K562 (cell line): ENCODE results near the gene RASSF6. TPM values are rescaled to one million over a fixed set of nuclear protein-coding genes. Genes with fewer than 3 reads are reported as not detected.

Experiments used
- ATAC-seq: fragments of 200-7000 bp; cut with Tn5 transposase; 3 replicates; pipeline ENCODE4 v1.9.1; 2020; ENCODE audit warnings: moderate library complexity
- BruUV-seq: library from RNA; stranded (reverse); fragments of 400-500 nt; replicated peaks from 2 replicates; lab custom pipeline; 2021; lab: Mats Ljungman, UMichigan
- CTCF ChIA-PET: fragments of 300-600 bp; formaldehyde crosslinking; extraction: SDS; loops from one replicate; lab custom pipeline; 2021; ENCODE audit warnings: low intra/inter-chr PET ratio; lab: Yijun Ruan, JAX
- POLR2A ChIA-PET: fragments of 300-600, 350-650 bp; sonication (Branson Sonifier 250); formaldehyde crosslinking; extraction: SDS; loops from one replicate; lab custom pipeline; 2021; ENCODE audit warnings: antibody characterized with exemption, inconsistent platforms; lab: Yijun Ruan, JAX
- DNase-seq, 4 experiments: peaks; one replicate each; pipeline versions ENCODE4 v3.0.0 to v3.0.0-alpha.2; 2011 to 2018; ENCODE audit warnings: low spot score in 3 of 4, mixed read lengths in 3 of 4; ENCODE audit errors: extremely low read depth in 1 of 4
- FAIRE-seq: peaks from 2 replicates; lab custom pipeline; 2011; peaks lifted over from hg19 to GRCh38; lab: Jason Lieb, UNC
- H2AFZ ChIP-seq: 2 replicates; pipeline ENCODE4 v1.6.0; 2011; ENCODE audit warnings: low read depth, low read length, control low read depth, inconsistent platforms
- H3K27ac ChIP-seq: fragments of 200-600 bp; 3 replicates; pipeline ENCODE4 v1.8.0; 2011; ENCODE audit warnings: low read depth, mild to moderate bottlenecking, control low read depth, inconsistent platforms, low read length, moderate library complexity, mixed read lengths; ENCODE audit errors: extremely low read depth
- H3K27me3 ChIP-seq, 2 experiments: fragments of 300-600 bp in 1 of 2; 2 replicates in 1 of 2; 3 replicates in 1 of 2; pipeline versions ENCODE4 v1.6.0 to v1.8.0; 2011; ENCODE audit warnings: inconsistent platforms in 2 of 2, low read length in 2 of 2, mild to moderate bottlenecking in 1 of 2, mixed read lengths in 1 of 2, moderate library complexity in 1 of 2; ENCODE audit not compliant: control insufficient read depth in 2 of 2, insufficient read depth in 2 of 2
- H3K36me3 ChIP-seq: fragments of 300-600 bp; 3 replicates; pipeline ENCODE4 v1.8.0; 2011; ENCODE audit warnings: mild to moderate bottlenecking, low read length, inconsistent platforms; ENCODE audit not compliant: control insufficient read depth, insufficient read depth
- H3K4me1 ChIP-seq, 2 experiments: fragments of 200-600 bp in 1 of 2; replicated peaks in 1 of 2; 2 replicates in 1 of 2; 3 replicates in 1 of 2; pipeline versions ENCODE4 v1.5.1 to v1.8.0; 2011; ENCODE audit warnings: inconsistent platforms in 2 of 2, low read length in 2 of 2, mild to moderate bottlenecking in 1 of 2, mixed read lengths in 1 of 2, moderate library complexity in 1 of 2; ENCODE audit not compliant: control insufficient read depth in 2 of 2, insufficient read depth in 2 of 2
- H3K4me2 ChIP-seq: 2 replicates; pipeline ENCODE4 v1.6.1; 2011; ENCODE audit warnings: low read length, control low read depth, inconsistent platforms, mixed read lengths; ENCODE audit not compliant: insufficient read depth
- H3K4me3 ChIP-seq: fragments of 200-600 bp; sonication (generic), shearing (Covaris generic); 2 replicates; pipeline ENCODE4 v1.5.1; 2016; ENCODE audit warnings: control low read depth, inconsistent platforms
- H3K79me2 ChIP-seq: fragments of 200-600 bp; 3 replicates; pipeline ENCODE4 v1.8.0; 2011; ENCODE audit warnings: low read length, inconsistent platforms; ENCODE audit not compliant: control insufficient read depth, insufficient read depth
- H3K9ac ChIP-seq, 2 experiments: 2 replicates each; pipeline versions ENCODE4 v1.6.0 to v1.6.1; 2011; ENCODE audit warnings: low read depth in 2 of 2, low read length in 2 of 2, control low read depth in 1 of 2, inconsistent platforms in 1 of 2, mild to moderate bottlenecking in 1 of 2, mixed read lengths in 1 of 2; ENCODE audit not compliant: insufficient read depth in 1 of 2
- H3K9me1 ChIP-seq: one replicate; pipeline ENCODE4 v1.6.0; 2011; ENCODE audit warnings: inconsistent platforms, mild to moderate bottlenecking, low read length, moderate library complexity; ENCODE audit not compliant: control insufficient read depth, insufficient read depth
- H3K9me3 ChIP-seq: replicated peaks from 2 replicates; pipeline ENCODE4 v1.5.1; 2011; ENCODE audit warnings: low read depth, low read length, inconsistent platforms; ENCODE audit not compliant: control insufficient read depth, insufficient read depth
- H4K20me1 ChIP-seq: replicated peaks from 2 replicates; pipeline ENCODE4 v1.6.1; 2011; ENCODE audit warnings: low read length, inconsistent platforms, mixed read lengths; ENCODE audit not compliant: control insufficient read depth, insufficient read depth
- ETV5 ChIP-seq: sonication (generic); formaldehyde crosslinking; IDR thresholded peaks from 2 replicates; pipeline ENCODE4 v1.4.0; 2020; ENCODE audit warnings: low read depth, mild to moderate bottlenecking, missing genetic modification reagents
- GABPA ChIP-seq: fragments of 200-800 bp; sonication (Bioruptor generic); conservative IDR thresholded peaks from 2 replicates; pipeline ENCODE4 v1.6.1; 2016; ENCODE audit warnings: low read depth, missing genetic modification characterization, missing compliant biosample characterization
- KLF16 ChIP-seq: IDR thresholded peaks from 2 replicates; pipeline ENCODE4 v1.6.1; 2016; ENCODE audit warnings: antibody characterized with exemption
- NFE2L1 ChIP-seq: fragments of 450-650 bp; IDR thresholded peaks from 2 replicates; pipeline ENCODE4 v1.6.1; 2016; ENCODE audit warnings: missing genetic modification characterization, low read depth, mild to moderate bottlenecking, missing compliant biosample characterization, moderate library complexity, borderline replicate concordance
- NUFIP1 ChIP-seq: fragments of 450-650 bp; IDR thresholded peaks from 2 replicates; pipeline ENCODE4 v1.6.1; 2018; ENCODE audit not compliant: partially characterized antibody
- OTX1 ChIP-seq: fragments of 450-650 bp; formaldehyde crosslinking; IDR thresholded peaks from 2 replicates; pipeline ENCODE4 v1.4.0; 2022; ENCODE audit warnings: mild to moderate bottlenecking
- SIRT6 ChIP-seq: IDR thresholded peaks from one replicate; pipeline ENCODE4 v1.6.1; 2012; ENCODE audit warnings: low read depth, mild to moderate bottlenecking, control low read depth, inconsistent platforms, low read length, moderate library complexity
- SLC30A9 ChIP-seq: fragments of 250-450 bp; sonication (Bioruptor Pico); IDR thresholded peaks from 2 replicates; pipeline ENCODE4 v1.8.0; 2022; ENCODE audit warnings: mild to moderate bottlenecking, moderate library complexity
- SREBF1 ChIP-seq: fragments of 150-350 bp; IDR thresholded peaks from 2 replicates; pipeline ENCODE4 v1.6.1; 2014; ENCODE audit warnings: antibody characterized with exemption, low read depth, low read length, borderline replicate concordance
- ZNF780A ChIP-seq: fragments of 250-450 bp; sonication (Bioruptor Pico); IDR thresholded peaks from 2 replicates; pipeline ENCODE4 v1.5.0; 2021; ENCODE audit warnings: mild to moderate bottlenecking
- ZZZ3 ChIP-seq: fragments of 450-650 bp; IDR thresholded peaks from 2 replicates; pipeline ENCODE4 v1.6.1; 2016; ENCODE audit warnings: antibody characterized with exemption, mild to moderate bottlenecking, moderate library complexity
- whole genome bisulfite sequencing: fragments of 100-300 bp; shearing (Covaris generic); methylation state at CpG from one replicate; pipeline ENCODE4 v1.1.6; 2016; ENCODE audit warnings: low coverage, mixed read lengths; ENCODE audit not compliant: insufficient coverage; ENCODE audit errors: missing lambda C conversion rate; 5-methylcytosine and 5-hydroxymethylcytosine counted together
- in situ Hi-C: fragments of 300-500 bp; cut with MboI; formaldehyde crosslinking; loops from 4 replicates; pipeline ENCODE4 v1.15.0; 2018; ENCODE audit warnings: inconsistent platforms, mixed read lengths
- intact Hi-C: fragments of 100-400 bp; cut with micrococcal nuclease; formaldehyde crosslinking; loops from 2 replicates; pipeline ENCODE4 v1.14.2; 2022
- polyA plus RNA-seq, 8 experiments: library from polyadenylated mRNA; depleted of rRNA in 4 of 8; stranded (reverse) in 5 of 8; unstranded in 3 of 8; fragments of >200 nt; fragmentation: Nextera tagmentation in 2 of 8; fragmentation: Illumina TruSeq in 1 of 8; extraction: Ambion mirVana in 2 of 8; extraction: Trizol in 1 of 8; gene quantifications; 2 replicates each; pipeline versions ENCODE4 v1.2.1 to v1.2.3, GENCODE V29; 2011 to 2014; ENCODE audit warnings: inconsistent platforms in 1 of 8, missing spikeins in 1 of 8
- total RNA-seq, 7 experiments: library from RNA; depleted of rRNA in 6 of 7; stranded (reverse); fragments of >200 nt in 6 of 7; fragmentation: Illumina TruSeq in 2 of 7; extraction: Trizol in 2 of 7; gene quantifications; 2 replicates each; pipeline versions ENCODE4 v1.2.1 to v1.2.3, GENCODE V29; 2011 to 2021; ENCODE audit warnings: low replicate concordance in 1 of 7
- TF ChIP-seq, protein P1 (sequence below): fragments of 250-450 bp; sonication (Bioruptor Pico); IDR thresholded peaks from 2 replicates; pipeline ENCODE4 v1.8.0; 2021; ENCODE audit warnings: borderline replicate concordance, mild to moderate bottlenecking, moderate library complexity; ENCODE audit not compliant: poor library complexity, severe bottlenecking

Gene RASSF6
- total and polyA plus RNA-seq, 9 of the 15 experiments (the other 6 are each of a cell fraction or from before 2014, with no cell fraction given), result under 0.01 to 0.25 (median 0.06) TPM; not detected in 1

DNA sequence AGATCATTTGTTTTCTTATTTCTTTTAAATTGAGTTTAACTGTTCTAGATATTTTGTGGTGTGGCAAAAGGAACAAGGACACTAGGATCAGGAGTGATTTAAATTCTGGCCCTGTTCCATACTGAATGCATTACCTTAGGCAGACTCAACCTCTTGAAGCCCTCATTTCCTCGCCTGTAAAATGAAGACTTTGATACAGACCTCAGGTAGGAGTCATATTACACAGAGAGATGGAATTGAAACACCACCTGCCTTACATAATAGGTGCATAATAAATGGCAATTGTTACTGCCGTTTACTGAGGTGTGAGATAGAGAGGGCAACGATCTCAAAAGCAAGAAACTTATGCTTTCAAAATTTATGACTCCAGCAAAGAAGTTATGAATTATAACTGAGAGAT is 28.2 kb upstream of the RASSF6 start:
- Histone ChIP-seq H3K4me1 (no peaks in the 10 kb centered on the region), H3K4me3 (no peak overlapping the region), H3K27ac (no peak overlapping the region), H3K27me3 (no peaks in the 10 kb centered on the region), H3K4me2 (no peak overlapping the region), H4K20me1 (no peaks in the 10 kb centered on the region), H3K9me3 (no peaks in the 10 kb centered on the region), H2AFZ (no peak overlapping the region), H3K9me1 (no peaks in the 10 kb centered on the region), H3K9ac (no peak overlapping the region), H3K79me2 (no peaks in the 10 kb centered on the region), H3K36me3 (no peaks in the 10 kb centered on the region)
- TF ChIP-seq KLF16, result no peak
- TF ChIP-seq, protein P1, sequence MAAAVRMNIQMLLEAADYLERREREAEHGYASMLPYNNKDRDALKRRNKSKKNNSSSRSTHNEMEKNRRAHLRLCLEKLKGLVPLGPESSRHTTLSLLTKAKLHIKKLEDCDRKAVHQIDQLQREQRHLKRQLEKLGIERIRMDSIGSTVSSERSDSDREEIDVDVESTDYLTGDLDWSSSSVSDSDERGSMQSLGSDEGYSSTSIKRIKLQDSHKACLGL (CRISPR knock-in tag), result no peak
- TF ChIP-seq NFE2L1 (tag), result no peak
- FAIRE-seq (no peak), DNase-seq (no peak), ATAC-seq (no peak)
- ChIA-PET CTCF (no interaction called here), POLR2A (no interaction called here)
- no TSS peak for BruUV-seq
- 29% methylated on average over 3 of the region's 3 CpGs for WGBS
- intact Hi-C loops (no loop called here), in situ Hi-C loops (no loop called here)

DNA sequence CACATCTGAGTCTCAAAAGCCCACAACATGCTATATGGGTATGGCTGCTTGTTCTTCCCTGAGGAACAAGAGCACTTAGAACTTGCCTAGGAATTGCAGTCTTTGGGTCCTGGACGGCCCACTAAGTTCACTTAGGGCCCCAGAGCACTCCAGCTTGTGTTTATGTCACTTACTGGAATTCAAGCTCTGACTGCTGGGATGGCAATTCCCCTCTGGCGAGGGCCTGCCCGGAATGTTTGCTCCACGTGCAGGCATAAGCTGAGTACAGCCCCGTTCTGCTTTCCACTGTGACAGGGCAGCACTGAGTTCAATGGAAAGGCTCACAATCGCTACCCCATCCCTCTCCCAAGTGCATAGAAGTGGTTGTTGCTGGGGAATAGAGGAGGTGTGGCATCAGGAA is 25.9 kb upstream of the RASSF6 start:
- Histone ChIP-seq H3K27me3 (no peaks in the 10 kb centered on the region), H3K27ac (no peak overlapping the region), H3K9me3 (no peaks in the 10 kb centered on the region), H3K36me3 (no peaks in the 10 kb centered on the region), H3K4me2 (no peak overlapping the region), H3K9ac (no peak overlapping the region), H3K79me2 (no peaks in the 10 kb centered on the region), H2AFZ (peak overlapping the region; percentile 33; the same call in 1 of the 2 replicates), H3K9me1 (no peaks in the 10 kb centered on the region), H4K20me1 (no peaks in the 10 kb centered on the region), H3K4me1 (no peaks in the 10 kb centered on the region), H3K4me3 (no peak overlapping the region)
- FAIRE-seq (no peak), ATAC-seq (no peak), DNase-seq (no peak)
- in situ Hi-C loops (no loop called here), intact Hi-C loops (no loop called here)
- CTCF ChIA-PET, result no interaction called here
- WGBS, result 11% methylated on average over 6 of the region's 6 CpGs
- TF ChIP-seq ETV5 (CRISPR knock-in tag) (no peak), SREBF1 (no peak), ZZZ3 (no peak), OTX1 (CRISPR knock-in tag) (no peak), ZNF780A (CRISPR knock-in tag) (no peak), GABPA (tag) (no peak), NUFIP1 (no peak), SLC30A9 (CRISPR knock-in tag) (no peak), SIRT6 (no peak)
- POLR2A ChIA-PET, result interaction anchor here (0.6 kb wide), 1 partner anchor 59 kb away, joined by 3 read pairs; no protein-coding TSS in a partner anchor
- BruUV-seq, result no TSS peak
